ENCODE data around the gene TAP1. TPM values are rescaled to one million over a fixed set of nuclear protein-coding genes. Genes with fewer than 3 reads are reported as not detected.

TAP1 gene
- total and polyA plus RNA-seq, 10 of the 15 experiments (the other 5 are each of a cell fraction or from before 2014, with no cell fraction given) = 33.4 to 249 (median 169) TPM

DNA sequence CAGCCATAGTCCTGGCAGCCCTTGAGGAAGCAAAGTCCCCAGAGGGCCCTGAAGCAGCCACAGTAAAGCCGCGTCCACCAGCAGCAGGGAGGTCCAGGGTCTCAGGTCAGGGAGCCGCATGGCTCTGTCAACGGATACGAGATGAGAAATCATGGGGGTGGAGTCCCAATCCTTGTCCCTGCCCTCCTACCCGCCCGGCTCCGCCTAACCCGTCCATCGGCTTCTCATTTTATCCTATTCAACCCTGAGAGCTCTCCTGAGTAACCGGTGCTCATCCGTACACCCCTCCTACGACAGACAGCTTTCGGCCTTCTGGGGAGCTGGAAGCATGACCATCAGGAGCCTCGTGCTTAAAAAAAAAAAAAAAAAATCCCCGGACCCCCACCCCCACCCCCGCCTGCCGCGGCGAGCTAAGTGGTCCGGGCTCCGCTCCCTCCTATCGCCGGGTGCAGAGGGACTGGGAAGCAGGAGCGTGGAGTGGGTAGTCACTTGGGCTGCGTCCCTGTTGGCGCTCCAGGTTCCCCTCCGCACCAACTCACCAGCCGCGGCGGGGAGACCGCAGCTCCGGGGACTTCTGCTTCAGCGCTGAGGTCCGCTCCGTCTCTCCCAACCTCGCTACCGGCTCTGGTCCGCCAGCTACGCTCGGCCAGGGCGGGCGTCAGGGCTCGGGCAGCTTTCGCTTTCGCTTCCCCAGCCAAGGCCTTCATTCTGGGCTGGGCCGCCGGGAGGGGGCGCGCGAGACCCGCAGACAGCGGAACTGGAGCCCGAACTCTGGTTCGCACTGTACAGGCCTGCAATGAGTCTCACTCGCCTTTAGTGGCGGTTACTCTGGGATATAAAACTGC lies 15.2 kb downstream of the TAP1 start, which contains the start of gene TAP2 (continued):
- TF ChIP-seq, protein P1, sequence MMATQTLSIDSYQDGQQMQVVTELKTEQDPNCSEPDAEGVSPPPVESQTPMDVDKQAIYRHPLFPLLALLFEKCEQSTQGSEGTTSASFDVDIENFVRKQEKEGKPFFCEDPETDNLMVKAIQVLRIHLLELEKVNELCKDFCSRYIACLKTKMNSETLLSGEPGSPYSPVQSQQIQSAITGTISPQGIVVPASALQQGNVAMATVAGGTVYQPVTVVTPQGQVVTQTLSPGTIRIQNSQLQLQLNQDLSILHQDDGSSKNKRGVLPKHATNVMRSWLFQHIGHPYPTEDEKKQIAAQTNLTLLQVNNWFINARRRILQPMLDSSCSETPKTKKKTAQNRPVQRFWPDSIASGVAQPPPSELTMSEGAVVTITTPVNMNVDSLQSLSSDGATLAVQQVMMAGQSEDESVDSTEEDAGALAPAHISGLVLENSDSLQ (IDR thresholded peaks at IDR 0.05) = no peak
- TF ChIP-seq, protein P2, sequence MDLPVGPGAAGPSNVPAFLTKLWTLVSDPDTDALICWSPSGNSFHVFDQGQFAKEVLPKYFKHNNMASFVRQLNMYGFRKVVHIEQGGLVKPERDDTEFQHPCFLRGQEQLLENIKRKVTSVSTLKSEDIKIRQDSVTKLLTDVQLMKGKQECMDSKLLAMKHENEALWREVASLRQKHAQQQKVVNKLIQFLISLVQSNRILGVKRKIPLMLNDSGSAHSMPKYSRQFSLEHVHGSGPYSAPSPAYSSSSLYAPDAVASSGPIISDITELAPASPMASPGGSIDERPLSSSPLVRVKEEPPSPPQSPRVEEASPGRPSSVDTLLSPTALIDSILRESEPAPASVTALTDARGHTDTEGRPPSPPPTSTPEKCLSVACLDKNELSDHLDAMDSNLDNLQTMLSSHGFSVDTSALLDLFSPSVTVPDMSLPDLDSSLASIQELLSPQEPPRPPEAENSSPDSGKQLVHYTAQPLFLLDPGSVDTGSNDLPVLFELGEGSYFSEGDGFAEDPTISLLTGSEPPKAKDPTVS (IDR thresholded peaks at IDR 0.05; ENCODE audit: low read depth, low read length) = no peak
- no peak for TF ChIP-seq POLR2AphosphoS2 (IDR thresholded peaks at IDR 0.05; ENCODE audit: low read depth, low read length)
- TF ChIP-seq FOS (IDR thresholded peaks at IDR 0.05; ENCODE audit: borderline replicate concordance, extremely low read depth, insufficient read length) = no peak
- TF ChIP-seq ZNF622 (IDR thresholded peaks at IDR 0.05) = no peak
- TF ChIP-seq RB1 (IDR thresholded peaks at IDR 0.05; ENCODE audit: borderline replicate concordance) = peak; percentile 79; the same call in 1 of the 2 replicates
- TF ChIP-seq EED (IDR thresholded peaks at IDR 0.05; ENCODE audit: low read depth) = no peak; the same call in 1 of the 2 replicates
- TF ChIP-seq SREBF1 (IDR thresholded peaks at IDR 0.05; ENCODE audit: low read length) = no peak
- TF ChIP-seq ZNF274 (IDR thresholded peaks at IDR 0.05; ENCODE audit: insufficient read depth, insufficient read length) = no peak
- TF ChIP-seq, protein P3, sequence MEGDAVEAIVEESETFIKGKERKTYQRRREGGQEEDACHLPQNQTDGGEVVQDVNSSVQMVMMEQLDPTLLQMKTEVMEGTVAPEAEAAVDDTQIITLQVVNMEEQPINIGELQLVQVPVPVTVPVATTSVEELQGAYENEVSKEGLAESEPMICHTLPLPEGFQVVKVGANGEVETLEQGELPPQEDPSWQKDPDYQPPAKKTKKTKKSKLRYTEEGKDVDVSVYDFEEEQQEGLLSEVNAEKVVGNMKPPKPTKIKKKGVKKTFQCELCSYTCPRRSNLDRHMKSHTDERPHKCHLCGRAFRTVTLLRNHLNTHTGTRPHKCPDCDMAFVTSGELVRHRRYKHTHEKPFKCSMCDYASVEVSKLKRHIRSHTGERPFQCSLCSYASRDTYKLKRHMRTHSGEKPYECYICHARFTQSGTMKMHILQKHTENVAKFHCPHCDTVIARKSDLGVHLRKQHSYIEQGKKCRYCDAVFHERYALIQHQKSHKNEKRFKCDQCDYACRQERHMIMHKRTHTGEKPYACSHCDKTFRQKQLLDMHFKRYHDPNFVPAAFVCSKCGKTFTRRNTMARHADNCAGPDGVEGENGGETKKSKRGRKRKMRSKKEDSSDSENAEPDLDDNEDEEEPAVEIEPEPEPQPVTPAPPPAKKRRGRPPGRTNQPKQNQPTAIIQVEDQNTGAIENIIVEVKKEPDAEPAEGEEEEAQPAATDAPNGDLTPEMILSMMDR (IDR thresholded peaks at IDR 0.05 in 2 of 3, conservative IDR thresholded peaks at IDR 0.05 in 1 of 3; ENCODE audit: control insufficient read depth in 2 of 3, extremely low read depth in 1 of 3, insufficient read depth in 1 of 3, low read depth in 3 of 3, low read length in 3 of 3) = peak; percentile 89 to 97 (median 96); a peak in 5 of 6 replicates
- no peak for TF ChIP-seq TARDBP (IDR thresholded peaks at IDR 0.05; ENCODE audit: borderline replicate concordance)
- TF ChIP-seq, protein P4, sequence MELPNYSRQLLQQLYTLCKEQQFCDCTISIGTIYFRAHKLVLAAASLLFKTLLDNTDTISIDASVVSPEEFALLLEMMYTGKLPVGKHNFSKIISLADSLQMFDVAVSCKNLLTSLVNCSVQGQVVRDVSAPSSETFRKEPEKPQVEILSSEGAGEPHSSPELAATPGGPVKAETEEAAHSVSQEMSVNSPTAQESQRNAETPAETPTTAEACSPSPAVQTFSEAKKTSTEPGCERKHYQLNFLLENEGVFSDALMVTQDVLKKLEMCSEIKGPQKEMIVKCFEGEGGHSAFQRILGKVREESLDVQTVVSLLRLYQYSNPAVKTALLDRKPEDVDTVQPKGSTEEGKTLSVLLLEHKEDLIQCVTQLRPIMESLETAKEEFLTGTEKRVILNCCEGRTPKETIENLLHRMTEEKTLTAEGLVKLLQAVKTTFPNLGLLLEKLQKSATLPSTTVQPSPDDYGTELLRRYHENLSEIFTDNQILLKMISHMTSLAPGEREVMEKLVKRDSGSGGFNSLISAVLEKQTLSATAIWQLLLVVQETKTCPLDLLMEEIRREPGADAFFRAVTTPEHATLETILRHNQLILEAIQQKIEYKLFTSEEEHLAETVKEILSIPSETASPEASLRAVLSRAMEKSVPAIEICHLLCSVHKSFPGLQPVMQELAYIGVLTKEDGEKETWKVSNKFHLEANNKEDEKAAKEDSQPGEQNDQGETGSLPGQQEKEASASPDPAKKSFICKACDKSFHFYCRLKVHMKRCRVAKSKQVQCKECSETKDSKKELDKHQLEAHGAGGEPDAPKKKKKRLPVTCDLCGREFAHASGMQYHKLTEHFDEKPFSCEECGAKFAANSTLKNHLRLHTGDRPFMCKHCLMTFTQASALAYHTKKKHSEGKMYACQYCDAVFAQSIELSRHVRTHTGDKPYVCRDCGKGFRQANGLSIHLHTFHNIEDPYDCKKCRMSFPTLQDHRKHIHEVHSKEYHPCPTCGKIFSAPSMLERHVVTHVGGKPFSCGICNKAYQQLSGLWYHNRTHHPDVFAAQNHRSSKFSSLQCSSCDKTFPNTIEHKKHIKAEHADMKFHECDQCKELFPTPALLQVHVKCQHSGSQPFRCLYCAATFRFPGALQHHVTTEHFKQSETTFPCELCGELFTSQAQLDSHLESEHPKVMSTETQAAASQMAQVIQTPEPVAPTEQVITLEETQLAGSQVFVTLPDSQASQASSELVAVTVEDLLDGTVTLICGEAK (IDR thresholded peaks at IDR 0.05; ENCODE audit: borderline replicate concordance) = no peak
- no peak for TF ChIP-seq EZH2 (IDR thresholded peaks at IDR 0.05; ENCODE audit: borderline replicate concordance, control insufficient read depth, low read depth, low read length)
- TF ChIP-seq, protein P5, sequence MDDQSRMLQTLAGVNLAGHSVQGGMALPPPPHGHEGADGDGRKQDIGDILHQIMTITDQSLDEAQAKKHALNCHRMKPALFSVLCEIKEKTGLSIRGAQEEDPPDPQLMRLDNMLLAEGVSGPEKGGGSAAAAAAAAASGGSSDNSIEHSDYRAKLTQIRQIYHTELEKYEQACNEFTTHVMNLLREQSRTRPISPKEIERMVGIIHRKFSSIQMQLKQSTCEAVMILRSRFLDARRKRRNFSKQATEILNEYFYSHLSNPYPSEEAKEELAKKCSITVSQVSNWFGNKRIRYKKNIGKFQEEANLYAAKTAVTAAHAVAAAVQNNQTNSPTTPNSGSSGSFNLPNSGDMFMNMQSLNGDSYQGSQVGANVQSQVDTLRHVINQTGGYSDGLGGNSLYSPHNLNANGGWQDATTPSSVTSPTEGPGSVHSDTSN (IDR thresholded peaks at IDR 0.05; ENCODE audit: insufficient replicate concordance, low read depth, low read length) = no peak
- 0 out of 3 replicates have a peak, but pooled peaks of 1 of the 2 experiments have one; percentile 6 for TF ChIP-seq EGR1 (IDR thresholded peaks at IDR 0.05; ENCODE audit: borderline replicate concordance in 1 of 2, low read depth in 2 of 2, low read length in 2 of 2)
- TF ChIP-seq GABPA (IDR thresholded peaks at IDR 0.05; ENCODE audit: low read depth) = no peak
- TF ChIP-seq SUPT20H (IDR thresholded peaks at IDR 0.05; ENCODE audit: borderline replicate concordance, control insufficient read depth, low read depth, low read length) = no peak
- TF ChIP-seq MTA2 (IDR thresholded peaks at IDR 0.05; ENCODE audit: low read depth) = no peak
